ENCODE results near the gene IWS1. TPM values are rescaled to one million over a fixed set of nuclear protein-coding genes. Genes with fewer than 3 reads are reported as not detected.

The IWS1 gene
- total RNA-seq, 1 donor from 2014 or later, result 48.4 TPM

DNA sequence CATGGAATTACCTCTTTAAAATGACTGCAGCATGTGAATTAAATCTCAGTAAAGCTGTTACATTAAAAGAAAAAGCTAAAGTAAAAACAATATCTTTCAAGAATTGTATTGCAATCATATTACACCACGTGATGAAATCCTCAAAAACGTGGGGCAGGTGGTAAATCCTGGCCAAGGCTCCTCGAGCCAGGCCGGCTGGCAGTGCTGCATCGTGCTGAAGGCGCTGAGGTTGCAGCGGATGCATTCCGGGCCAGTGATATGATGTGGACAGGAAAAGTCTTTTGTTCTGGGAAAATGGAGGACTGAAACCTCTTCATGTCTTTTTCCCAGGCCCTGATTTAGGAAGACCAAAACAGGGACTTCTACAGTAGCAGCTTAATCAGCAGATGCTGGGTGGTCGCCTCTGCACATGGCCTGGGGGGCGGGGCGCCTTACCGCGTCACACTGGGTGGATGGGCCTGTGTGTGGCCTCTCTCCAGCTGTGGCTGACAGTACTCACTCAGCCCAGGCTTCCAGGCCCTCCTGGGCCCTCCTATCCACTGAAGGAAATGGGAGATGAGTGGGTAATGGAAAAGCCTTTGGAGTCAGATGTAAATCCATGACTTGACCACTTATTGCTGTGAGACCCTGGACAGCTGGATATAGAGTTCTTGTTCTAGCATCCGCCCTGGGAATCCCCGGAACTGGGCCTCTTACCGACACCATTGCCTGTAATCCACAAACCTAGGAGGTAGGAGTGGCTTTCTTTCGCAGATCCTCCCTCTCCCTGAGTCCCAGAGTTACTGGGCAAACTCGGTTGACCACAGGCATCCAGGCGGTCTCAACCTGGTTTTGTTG lies 62.9 kb downstream of the IWS1 start:
- Histone ChIP-seq H3K27me3 (ENCODE audit: control insufficient read depth, insufficient read depth, low read length) (no peaks in the 10 kb centered on the region), H3K36me3 (ENCODE audit: control insufficient read depth, insufficient read depth, low read length) (no peaks in the 10 kb centered on the region), H3K4me3 (ENCODE audit: low read depth, low read length) (no peak overlapping the region)
- no peak for DNase-seq (ENCODE audit: low read depth)
- TF ChIP-seq, protein P1, sequence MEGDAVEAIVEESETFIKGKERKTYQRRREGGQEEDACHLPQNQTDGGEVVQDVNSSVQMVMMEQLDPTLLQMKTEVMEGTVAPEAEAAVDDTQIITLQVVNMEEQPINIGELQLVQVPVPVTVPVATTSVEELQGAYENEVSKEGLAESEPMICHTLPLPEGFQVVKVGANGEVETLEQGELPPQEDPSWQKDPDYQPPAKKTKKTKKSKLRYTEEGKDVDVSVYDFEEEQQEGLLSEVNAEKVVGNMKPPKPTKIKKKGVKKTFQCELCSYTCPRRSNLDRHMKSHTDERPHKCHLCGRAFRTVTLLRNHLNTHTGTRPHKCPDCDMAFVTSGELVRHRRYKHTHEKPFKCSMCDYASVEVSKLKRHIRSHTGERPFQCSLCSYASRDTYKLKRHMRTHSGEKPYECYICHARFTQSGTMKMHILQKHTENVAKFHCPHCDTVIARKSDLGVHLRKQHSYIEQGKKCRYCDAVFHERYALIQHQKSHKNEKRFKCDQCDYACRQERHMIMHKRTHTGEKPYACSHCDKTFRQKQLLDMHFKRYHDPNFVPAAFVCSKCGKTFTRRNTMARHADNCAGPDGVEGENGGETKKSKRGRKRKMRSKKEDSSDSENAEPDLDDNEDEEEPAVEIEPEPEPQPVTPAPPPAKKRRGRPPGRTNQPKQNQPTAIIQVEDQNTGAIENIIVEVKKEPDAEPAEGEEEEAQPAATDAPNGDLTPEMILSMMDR (IDR thresholded peaks at IDR 0.05; ENCODE audit: insufficient read depth, low read length, poor library complexity, severe bottlenecking), result no peak

DNA sequence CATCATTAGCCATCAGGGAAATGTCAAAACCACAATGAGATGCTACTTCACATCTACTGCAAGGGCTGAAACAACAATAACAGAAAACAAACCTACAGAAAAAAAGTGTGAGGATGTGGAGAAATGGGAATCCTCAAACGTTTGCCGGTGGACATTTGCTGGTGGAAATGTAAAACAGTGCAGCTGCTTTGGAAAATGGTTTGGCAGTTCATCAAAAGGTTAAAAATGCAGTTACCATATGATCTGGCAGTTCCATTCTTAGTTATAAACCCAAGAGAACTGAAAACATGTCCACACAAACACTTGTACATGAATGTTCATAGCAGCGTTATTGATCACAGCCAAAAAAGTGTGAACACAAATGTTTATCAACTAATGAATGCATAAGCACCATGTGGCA lies 63.8 kb downstream of the IWS1 start:
- Histone ChIP-seq H3K4me3 (ENCODE audit: low read depth, low read length) (no peak overlapping the region), H3K36me3 (ENCODE audit: control insufficient read depth, insufficient read depth, low read length) (no peaks in the 10 kb centered on the region), H3K27me3 (ENCODE audit: control insufficient read depth, insufficient read depth, low read length) (no peaks in the 10 kb centered on the region)
- DNase-seq (ENCODE audit: low read depth), result no peak
- TF ChIP-seq, protein P1 (IDR thresholded peaks at IDR 0.05; ENCODE audit: insufficient read depth, low read length, poor library complexity, severe bottlenecking), result no peak

DNA sequence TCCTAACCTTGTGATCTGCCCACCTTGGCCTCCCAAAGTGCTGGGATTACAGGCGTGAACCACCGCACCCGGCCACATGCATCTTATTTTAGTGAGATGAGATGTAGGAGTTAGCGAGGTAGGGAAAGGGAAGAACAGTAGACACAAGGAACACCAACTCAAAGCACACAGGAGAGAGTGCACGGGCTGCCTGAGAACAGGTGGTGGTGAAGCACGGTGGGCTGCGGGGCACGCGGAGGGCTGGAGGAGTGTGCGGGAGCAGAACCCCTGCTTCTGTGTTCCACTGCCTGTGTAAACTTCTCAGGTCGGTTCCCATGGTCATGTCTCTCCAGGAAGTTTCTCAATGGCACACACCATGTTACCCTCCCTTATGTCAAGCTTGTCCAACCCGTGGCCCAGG lies 69.3 kb downstream of the IWS1 start:
- no peak overlapping the region for H3K4me3 ChIP-seq (ENCODE audit: low read depth, low read length)
- TF ChIP-seq, protein P1 (IDR thresholded peaks at IDR 0.05; ENCODE audit: insufficient read depth, low read length, poor library complexity, severe bottlenecking), result no peak

DNA sequence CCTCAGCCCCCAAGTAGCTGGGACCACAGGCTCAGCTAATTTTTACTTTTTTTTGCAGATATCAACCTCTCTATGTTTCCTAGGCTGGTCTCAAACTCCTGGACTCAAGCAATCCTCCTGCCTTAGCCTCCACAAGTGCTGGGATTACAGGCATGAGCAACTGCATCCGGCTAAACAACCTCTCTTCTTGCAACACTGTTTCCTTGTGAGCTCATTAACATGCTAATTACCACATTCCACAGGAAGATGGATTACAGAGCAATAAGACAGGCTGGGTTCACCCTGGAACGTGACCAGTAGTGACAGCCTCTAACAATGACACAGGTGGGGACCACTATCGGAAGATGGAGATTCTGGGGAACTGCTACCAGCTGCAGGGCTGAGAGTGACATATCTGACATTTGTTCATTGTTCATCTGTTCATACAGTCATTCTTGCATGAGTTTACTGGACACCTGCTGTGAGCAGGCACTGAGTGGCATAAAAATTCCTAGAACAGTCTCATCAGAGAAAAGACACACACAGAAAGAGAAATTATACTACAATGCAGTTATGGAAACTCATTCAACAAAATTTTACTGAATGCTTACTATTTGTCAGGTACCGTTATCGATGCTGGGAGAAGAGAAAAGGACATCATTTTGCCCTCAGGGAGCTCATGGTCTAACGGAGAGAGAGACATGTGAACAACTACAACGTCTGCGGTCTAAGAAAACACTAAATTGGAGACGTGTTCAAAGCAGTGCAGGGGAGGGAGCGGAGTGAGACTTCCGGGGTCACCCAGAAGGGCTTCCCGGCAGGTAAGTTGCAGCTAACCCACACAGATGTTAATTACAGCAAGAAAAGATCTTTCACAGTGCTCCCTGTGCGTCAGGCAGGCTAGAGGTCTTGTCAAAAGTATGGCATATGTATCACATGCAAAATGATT lies 70.5 kb downstream of the IWS1 start:
- Histone ChIP-seq H3K27me3 (ENCODE audit: control insufficient read depth, insufficient read depth, low read length) (no peaks in the 10 kb centered on the region), H3K4me3 (ENCODE audit: low read depth, low read length) (no peak overlapping the region), H3K36me3 (ENCODE audit: control insufficient read depth, insufficient read depth, low read length) (no peaks in the 10 kb centered on the region)
- TF ChIP-seq, protein P1 (IDR thresholded peaks at IDR 0.05; ENCODE audit: insufficient read depth, low read length, poor library complexity, severe bottlenecking), result no peak
- no peak for DNase-seq (ENCODE audit: low read depth)

More for the DNA sequence above, 69.3 kb downstream of the IWS1 start:
- Histone ChIP-seq H3K36me3 (ENCODE audit: control insufficient read depth, insufficient read depth, low read length) (no peaks in the 10 kb centered on the region), H3K27me3 (ENCODE audit: control insufficient read depth, insufficient read depth, low read length) (no peaks in the 10 kb centered on the region)
- DNase-seq (ENCODE audit: low read depth), result no peak

DNA sequence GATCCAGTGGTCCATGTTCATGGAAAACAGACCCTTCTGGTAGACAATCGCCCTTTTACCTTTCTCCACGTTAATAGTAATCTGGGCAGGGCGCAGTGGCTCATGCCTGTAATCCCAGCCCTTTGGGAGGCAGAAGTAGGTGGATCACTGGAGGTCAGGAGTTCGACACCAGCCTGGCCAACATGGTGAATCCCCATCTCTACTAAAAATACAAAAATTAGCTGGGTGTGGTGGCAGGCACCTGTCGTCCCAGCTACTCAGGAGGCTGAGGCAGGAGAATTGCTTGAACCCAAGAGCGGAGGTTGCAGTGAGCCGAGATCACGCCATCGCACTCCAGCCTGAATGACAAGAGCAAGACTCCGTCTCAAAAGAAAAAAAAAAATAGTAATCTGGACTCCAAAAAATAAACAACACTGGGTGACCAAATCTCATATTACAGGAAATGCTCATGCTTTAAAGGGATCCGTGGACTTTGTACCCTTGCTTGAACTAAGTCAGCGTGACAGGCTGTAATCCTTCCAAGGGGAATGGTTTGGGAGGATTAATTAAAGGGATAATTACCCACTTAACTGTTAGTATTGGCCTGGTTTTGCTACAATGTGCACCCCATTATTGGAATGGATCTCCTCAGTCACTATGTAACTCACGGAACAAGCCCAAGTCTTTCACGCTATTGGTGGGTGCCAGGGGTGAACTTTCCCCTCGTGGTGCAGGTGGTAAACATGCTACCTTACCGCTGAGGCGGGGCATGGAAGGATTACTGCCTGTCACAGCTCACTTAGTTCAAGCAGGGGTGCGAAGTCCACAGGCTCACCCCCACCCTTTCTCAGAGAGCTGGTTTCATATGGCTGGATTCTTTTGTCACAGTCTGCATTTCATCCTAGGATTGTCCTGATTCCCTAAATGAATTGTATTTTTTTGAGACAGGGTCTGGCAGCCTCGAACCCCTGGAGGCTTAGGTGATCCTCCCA lies 71.4 kb downstream of the IWS1 start:
- no peak for DNase-seq (ENCODE audit: low read depth)

More for the DNA sequence above, 71.4 kb downstream of the IWS1 start:
- H3K27me3 ChIP-seq (ENCODE audit: control insufficient read depth, insufficient read depth, low read length), result no peaks in the 10 kb centered on the region
- TF ChIP-seq, protein P1 (IDR thresholded peaks at IDR 0.05; ENCODE audit: insufficient read depth, low read length, poor library complexity, severe bottlenecking), result no peak
- no peaks in the 10 kb centered on the region for H3K36me3 ChIP-seq (ENCODE audit: control insufficient read depth, insufficient read depth, low read length)
- no peak overlapping the region for H3K4me3 ChIP-seq (ENCODE audit: low read depth, low read length)

Data from kidney epithelial cell (primary cell).